GM12878 (cell line): ENCODE data around the gene CCDC150.

Experiments
- ATF3 ChIP-seq: IDR thresholded peaks from 2 replicates; pipeline ENCODE4 v1.6.1; 2011; ENCODE audit warnings: low read depth, mild to moderate bottlenecking, low read length, moderate library complexity, borderline replicate concordance; ENCODE audit errors: extremely low read depth
- CTCF ChIP-seq, 3 experiments: IDR thresholded peaks in 2 of 3; conservative IDR thresholded peaks in 1 of 3; 2 replicates each; pipeline ENCODE4 v1.5.1; 2011; ENCODE audit warnings: low read depth in 3 of 3, low read length in 3 of 3, mild to moderate bottlenecking in 3 of 3, control low read depth in 2 of 3, moderate library complexity in 2 of 3, inconsistent platforms in 1 of 3, mixed read lengths in 1 of 3; ENCODE audit not compliant: control insufficient read depth in 2 of 3, insufficient read depth in 1 of 3; ENCODE audit errors: extremely low read depth in 1 of 3
- EGR1 ChIP-seq, 2 experiments: IDR thresholded peaks; 1 replicate in 1 of 2; 2 replicates in 1 of 2; pipeline ENCODE4 v1.6.1; 2011 to 2012; ENCODE audit warnings: low read depth in 2 of 2, low read length in 2 of 2, borderline replicate concordance in 1 of 2, mild to moderate bottlenecking in 1 of 2, moderate library complexity in 1 of 2
- HDAC6 ChIP-seq: fragments of 200-600 bp; sonication (generic); IDR thresholded peaks from one replicate; pipeline ENCODE4 v1.8.0; 2017; ENCODE audit warnings: antibody characterized with exemption; ENCODE audit not compliant: unreplicated experiment
- NRF1 ChIP-seq: conservative IDR thresholded peaks from 2 replicates; pipeline ENCODE4 v1.6.1; 2011; ENCODE audit warnings: mild to moderate bottlenecking, low read depth, low read length, improper control_type of control experiment
- POLR2A ChIP-seq: IDR thresholded peaks from 2 replicates; pipeline ENCODE4 v1.6.1; 2011; ENCODE audit warnings: low read depth, mild to moderate bottlenecking, low read length
- POLR2AphosphoS5 ChIP-seq: IDR thresholded peaks from 2 replicates; pipeline ENCODE4 v1.6.1; 2011; ENCODE audit warnings: mild to moderate bottlenecking, low read length, inconsistent platforms
- PRDM15 ChIP-seq: fragments of 450-650 bp; formaldehyde crosslinking; IDR thresholded peaks from 2 replicates; pipeline ENCODE4 v1.4.0; 2020; ENCODE audit warnings: mild to moderate bottlenecking, moderate library complexity
- SIX5 ChIP-seq: IDR thresholded peaks from 2 replicates; pipeline ENCODE4 v1.6.1; 2011; ENCODE audit warnings: mild to moderate bottlenecking, low read depth, low read length, moderate library complexity; ENCODE audit not compliant: severe bottlenecking
- TAF1 ChIP-seq: IDR thresholded peaks from 2 replicates; pipeline ENCODE4 v1.6.1; 2011; ENCODE audit warnings: mild to moderate bottlenecking, low read depth, low read length, borderline replicate concordance
- TBL1XR1 ChIP-seq: IDR thresholded peaks from 2 replicates; pipeline ENCODE4 v1.6.1; 2012; ENCODE audit warnings: low read depth, low read length, improper control_type of control experiment
- YY1 ChIP-seq: IDR thresholded peaks from 2 replicates; pipeline ENCODE4 v1.6.1; 2011; ENCODE audit warnings: low read depth, mild to moderate bottlenecking, low read length
- TF ChIP-seq, protein P1 (sequence below): fragments of 450-650 bp; conservative IDR thresholded peaks from 2 replicates; pipeline ENCODE4 v1.6.1; 2017; ENCODE audit warnings: mild to moderate bottlenecking, moderate library complexity

DNA sequence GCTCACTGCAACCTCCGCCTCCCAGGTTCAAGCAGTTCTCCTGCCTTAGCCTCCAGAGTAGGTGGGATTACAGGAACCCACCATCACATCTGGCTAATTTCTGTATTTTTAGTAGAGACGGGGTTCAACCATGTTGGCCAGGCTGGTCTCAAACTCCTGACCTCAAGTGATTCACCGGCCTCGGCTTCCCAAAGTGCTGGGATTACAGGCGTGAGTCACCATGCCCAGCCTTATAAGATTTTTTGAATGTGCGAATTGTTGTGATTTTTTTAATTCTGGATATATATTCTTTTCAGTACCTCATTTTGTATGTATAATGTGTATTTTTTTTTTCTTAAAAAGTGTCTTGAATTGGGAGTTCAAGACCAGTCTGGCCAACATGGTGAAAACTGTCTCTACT lies 42.0 kb upstream of the CCDC150 start:
- TF ChIP-seq TBL1XR1 (no peak), HDAC6 (no peak), POLR2A (no peak), SIX5 (no peak), EGR1 (IDR thresholded peaks at IDR 0.05; ENCODE audit: borderline replicate concordance in 1 of 2, low read depth in 2 of 2, low read length in 2 of 2) (no peak), ATF3 (no peak), YY1 (no peak), POLR2AphosphoS5 (no peak), PRDM15 (CRISPR knock-in tag) (no peak), TAF1 (no peak), NRF1 (no peak), CTCF (IDR thresholded peaks at IDR 0.05 in 2 of 3, conservative IDR thresholded peaks at IDR 0.05 in 1 of 3; ENCODE audit: control insufficient read depth in 2 of 3, extremely low read depth in 1 of 3, insufficient read depth in 1 of 3, low read depth in 3 of 3, low read length in 3 of 3) (no peak)
- TF ChIP-seq, protein P1, sequence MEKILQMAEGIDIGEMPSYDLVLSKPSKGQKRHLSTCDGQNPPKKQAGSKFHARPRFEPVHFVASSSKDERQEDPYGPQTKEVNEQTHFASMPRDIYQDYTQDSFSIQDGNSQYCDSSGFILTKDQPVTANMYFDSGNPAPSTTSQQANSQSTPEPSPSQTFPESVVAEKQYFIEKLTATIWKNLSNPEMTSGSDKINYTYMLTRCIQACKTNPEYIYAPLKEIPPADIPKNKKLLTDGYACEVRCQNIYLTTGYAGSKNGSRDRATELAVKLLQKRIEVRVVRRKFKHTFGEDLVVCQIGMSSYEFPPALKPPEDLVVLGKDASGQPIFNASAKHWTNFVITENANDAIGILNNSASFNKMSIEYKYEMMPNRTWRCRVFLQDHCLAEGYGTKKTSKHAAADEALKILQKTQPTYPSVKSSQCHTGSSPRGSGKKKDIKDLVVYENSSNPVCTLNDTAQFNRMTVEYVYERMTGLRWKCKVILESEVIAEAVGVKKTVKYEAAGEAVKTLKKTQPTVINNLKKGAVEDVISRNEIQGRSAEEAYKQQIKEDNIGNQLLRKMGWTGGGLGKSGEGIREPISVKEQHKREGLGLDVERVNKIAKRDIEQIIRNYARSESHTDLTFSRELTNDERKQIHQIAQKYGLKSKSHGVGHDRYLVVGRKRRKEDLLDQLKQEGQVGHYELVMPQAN: no peak
